CD4-positive, alpha-beta T cell (primary cell): ENCODE results near the gene NOTCH3. TPM values are rescaled to one million over a fixed set of nuclear protein-coding genes. Genes with fewer than 3 reads are reported as not detected.

Experiments used
- ATAC-seq: fragments of 200-7000 bp; cut with Tn5 transposase; one replicate; pipeline ENCODE4 v1.10.0; 2022; ENCODE audit warnings: mild to moderate bottlenecking; ENCODE audit not compliant: poor library complexity
- CTCF ChIA-PET: fragments of 350-600 bp; sonication (Branson Sonifier 250); formaldehyde crosslinking; loops from one replicate; lab custom pipeline; 2021; ENCODE audit warnings: antibody characterized with exemption, inconsistent platforms; lab: Charles Lee
- POLR2A ChIA-PET: fragments of 350-600 bp; sonication (Branson Sonifier 250); formaldehyde crosslinking; loops from one replicate; lab custom pipeline; 2021; ENCODE audit warnings: antibody characterized with exemption, inconsistent platforms; lab: Charles Lee
- DNase-seq, 14 experiments: peaks; one replicate each; pipeline ENCODE4 v3.0.0-alpha.2; 2013 to 2020; ENCODE audit warnings: mixed read lengths in 2 of 14
- H3K27ac ChIP-seq, 2 donors: one replicate each; pipeline versions ENCODE4 v1.5.1 to v1.7.0; 2013; ENCODE audit warnings: low read length in 2 of 2, low read depth in 1 of 2, mild to moderate bottlenecking in 1 of 2
- H3K27me3 ChIP-seq, 2 experiments: 1 replicate in 1 of 2; 2 replicates in 1 of 2; pipeline versions ENCODE4 v1.6.1 to v1.7.0; 2013; ENCODE audit warnings: low read length in 2 of 2, control low read depth in 1 of 2, mild to moderate bottlenecking in 1 of 2, moderate library complexity in 1 of 2; ENCODE audit not compliant: insufficient read depth in 2 of 2, control insufficient read depth in 1 of 2
- H3K36me3 ChIP-seq: one replicate; pipeline ENCODE4 v1.6.1; 2013; ENCODE audit warnings: low read length, control low read depth; ENCODE audit not compliant: insufficient read depth
- H3K4me1 ChIP-seq: one replicate; pipeline ENCODE4 v1.6.1; 2013; ENCODE audit warnings: low read length, control low read depth; ENCODE audit not compliant: insufficient read depth
- H3K4me3 ChIP-seq: one replicate; pipeline ENCODE4 v1.5.1; 2013; ENCODE audit warnings: mild to moderate bottlenecking, low read length, moderate library complexity
- H3K9me3 ChIP-seq, 2 experiments: 1 replicate in 1 of 2; 2 replicates in 1 of 2; pipeline versions ENCODE4 v1.6.1 to v1.7.0; 2013; ENCODE audit warnings: low read length in 2 of 2, mild to moderate bottlenecking in 2 of 2, control low read depth in 1 of 2, moderate library complexity in 1 of 2; ENCODE audit not compliant: control insufficient read depth in 1 of 2, insufficient read depth in 1 of 2
- H3K27ac Mint-ChIP-seq: one replicate; pipeline ENCODE4 v1.8.0; 2020; ENCODE audit warnings: mixed read lengths
- H3K27me3 Mint-ChIP-seq: one replicate; pipeline ENCODE4 v1.8.0; 2021; ENCODE audit warnings: mixed read lengths
- H3K36me3 Mint-ChIP-seq: one replicate; pipeline ENCODE4 v1.8.0; 2021; ENCODE audit warnings: low read depth, mixed read lengths
- H3K4me1 Mint-ChIP-seq: one replicate; pipeline ENCODE4 v1.8.0; 2021; ENCODE audit warnings: low read depth, mixed read lengths
- H3K4me3 Mint-ChIP-seq: one replicate; pipeline ENCODE4 v1.8.0; 2020; ENCODE audit warnings: mild to moderate bottlenecking, mixed read lengths
- H3K9me3 Mint-ChIP-seq: one replicate; pipeline ENCODE4 v1.8.0; 2020; ENCODE audit warnings: mixed read lengths
- intact Hi-C, 2 experiments: fragments of 100-400 bp; cut with DNase I in 1 of 2; cut with micrococcal nuclease in 1 of 2; formaldehyde crosslinking; loops; one replicate each; pipeline versions ENCODE4 v1.15.1 to v1.9.0; 2023 to 2025; cut with DNase I, micrococcal nuclease
- total RNA-seq, 174 experiments: library from RNA in 2 of 174; stranded (reverse) in 2 of 174; gene quantifications; one replicate each; pipeline ENCODE4 v1.2.3 and lab custom pipeline; 2021 to 2026
- TF ChIP-seq, protein P1 (sequence below): fragments of 200-600 bp; IDR thresholded peaks from one replicate; pipeline ENCODE4 v1.8.0; 2022; ENCODE audit warnings: antibody characterized with exemption, mild to moderate bottlenecking

The NOTCH3 gene
- total RNA-seq, 2 experiments from 2014 or later, result not detected

- Histone ChIP-seq H3K4me3 (no peak overlapping the region), H3K4me1 (no peaks in the 10 kb centered on the region), H3K27me3 (no peaks in the 10 kb centered on the region), H3K9me3 (peaks cover 0 to 17% of the 10 kb centered on the region in 2 experiments), H3K36me3 (peaks cover 58% of the 10 kb centered on the region), H3K27ac (no peak overlapping the region)
- H3K4me3 Mint-ChIP-seq, result no peak overlapping the region
- no peaks in the 10 kb centered on the region for H3K4me1 Mint-ChIP-seq
- H3K36me3 Mint-ChIP-seq, result peaks cover 52% of the 10 kb centered on the region
- TF ChIP-seq, protein P1, sequence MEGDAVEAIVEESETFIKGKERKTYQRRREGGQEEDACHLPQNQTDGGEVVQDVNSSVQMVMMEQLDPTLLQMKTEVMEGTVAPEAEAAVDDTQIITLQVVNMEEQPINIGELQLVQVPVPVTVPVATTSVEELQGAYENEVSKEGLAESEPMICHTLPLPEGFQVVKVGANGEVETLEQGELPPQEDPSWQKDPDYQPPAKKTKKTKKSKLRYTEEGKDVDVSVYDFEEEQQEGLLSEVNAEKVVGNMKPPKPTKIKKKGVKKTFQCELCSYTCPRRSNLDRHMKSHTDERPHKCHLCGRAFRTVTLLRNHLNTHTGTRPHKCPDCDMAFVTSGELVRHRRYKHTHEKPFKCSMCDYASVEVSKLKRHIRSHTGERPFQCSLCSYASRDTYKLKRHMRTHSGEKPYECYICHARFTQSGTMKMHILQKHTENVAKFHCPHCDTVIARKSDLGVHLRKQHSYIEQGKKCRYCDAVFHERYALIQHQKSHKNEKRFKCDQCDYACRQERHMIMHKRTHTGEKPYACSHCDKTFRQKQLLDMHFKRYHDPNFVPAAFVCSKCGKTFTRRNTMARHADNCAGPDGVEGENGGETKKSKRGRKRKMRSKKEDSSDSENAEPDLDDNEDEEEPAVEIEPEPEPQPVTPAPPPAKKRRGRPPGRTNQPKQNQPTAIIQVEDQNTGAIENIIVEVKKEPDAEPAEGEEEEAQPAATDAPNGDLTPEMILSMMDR, result no peak
- no peaks in the 10 kb centered on the region for H3K9me3 Mint-ChIP-seq
- ATAC-seq (no peak), DNase-seq (no peak)
- H3K27me3 Mint-ChIP-seq, result no peaks in the 10 kb centered on the region
- CTCF ChIA-PET, result no interaction called here
- intact Hi-C loops, result no loop called here
- H3K27ac Mint-ChIP-seq, result no peak overlapping the region
- POLR2A ChIA-PET, result no interaction called here
These were observed 83.9 kb downstream of the NOTCH3 start for GRCh38 chr19:15116856-15117255.

DNA sequence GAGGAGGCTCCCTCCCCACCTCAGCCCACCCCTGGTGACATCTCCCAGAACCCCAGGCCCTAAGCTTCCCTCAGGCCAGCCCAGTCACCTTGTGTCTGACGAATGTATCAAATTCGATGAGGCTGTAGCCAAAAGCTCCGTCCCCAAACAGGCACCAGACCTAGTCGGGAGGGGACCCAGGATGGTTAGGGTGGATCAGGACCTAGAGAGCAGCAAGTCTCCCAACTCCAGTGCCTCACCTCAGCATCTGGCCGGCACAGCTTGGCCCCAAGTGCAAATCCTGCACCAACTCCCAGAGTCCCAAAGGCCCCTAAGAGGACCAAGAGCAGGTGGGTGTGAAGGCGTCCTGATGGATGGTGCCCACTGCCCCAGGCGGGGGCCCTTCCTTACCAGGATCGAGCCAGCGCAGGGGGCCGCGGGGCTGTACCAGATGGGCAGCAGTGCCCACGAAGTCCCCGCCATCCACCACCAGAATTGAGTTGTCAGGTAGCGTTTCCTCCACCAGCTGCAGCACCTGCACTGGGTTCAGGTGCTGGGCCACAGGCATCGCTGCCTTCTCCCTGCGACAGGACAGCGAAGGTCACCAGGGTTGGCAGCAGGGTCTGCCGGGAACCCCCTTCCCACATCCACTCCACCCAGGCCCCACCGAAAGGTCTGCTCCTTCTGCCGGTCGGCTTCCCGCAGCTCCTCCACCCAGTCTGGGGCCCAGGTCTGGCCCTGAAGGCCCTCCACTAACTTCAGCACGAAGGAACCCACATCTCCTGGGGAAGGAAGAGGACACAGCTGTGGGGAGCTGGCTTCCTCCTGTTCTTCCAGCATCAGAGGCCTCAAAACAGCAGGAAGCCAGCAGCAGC lies 84.8 kb downstream of the NOTCH3 start:
- H3K27me3 ChIP-seq, result no peaks in the 10 kb centered on the region
- ChIA-PET CTCF (no interaction called here), POLR2A (no interaction called here)
- intact Hi-C loops, result no loop called here
- ATAC-seq (no peak), DNase-seq (no peak)
- Mint-ChIP-seq H3K4me1 (no peaks in the 10 kb centered on the region), H3K27ac (no peak overlapping the region), H3K9me3 (no peaks in the 10 kb centered on the region), H3K36me3 (peaks cover 45% of the 10 kb centered on the region), H3K4me3 (no peak overlapping the region), H3K27me3 (no peaks in the 10 kb centered on the region)
- TF ChIP-seq, protein P1, result no peak
- H3K9me3 ChIP-seq, result peaks cover 0 to 17% of the 10 kb centered on the region in 2 experiments
- peaks cover 54% of the 10 kb centered on the region for H3K36me3 ChIP-seq
- H3K27ac ChIP-seq, result no peak overlapping the region
- no peak overlapping the region for H3K4me3 ChIP-seq
- no peaks in the 10 kb centered on the region for H3K4me1 ChIP-seq

- Histone ChIP-seq H3K4me3 (no peak overlapping the region), H3K27ac (no peak overlapping the region), H3K27me3 (no peaks in the 10 kb centered on the region), H3K36me3 (peaks cover 48% of the 10 kb centered on the region), H3K4me1 (no peaks in the 10 kb centered on the region), H3K9me3 (peaks cover 0 to 17% of the 10 kb centered on the region in 2 experiments)
- DNase-seq, result no peak
- POLR2A ChIA-PET, result no interaction called here
- CTCF ChIA-PET, result no interaction called here
- TF ChIP-seq, protein P1, result no peak
- H3K36me3 Mint-ChIP-seq, result peaks cover 36% of the 10 kb centered on the region
- H3K4me1 Mint-ChIP-seq, result no peaks in the 10 kb centered on the region
- no peak for ATAC-seq
- no peaks in the 10 kb centered on the region for H3K27me3 Mint-ChIP-seq
- no peaks in the 10 kb centered on the region for H3K9me3 Mint-ChIP-seq
- H3K4me3 Mint-ChIP-seq, result no peak overlapping the region
- H3K27ac Mint-ChIP-seq, result no peak overlapping the region
- intact Hi-C loops, result no loop called here
These were observed 85.7 kb downstream of the NOTCH3 start for GRCh38 chr19:15115080-15115479.
